HEK293 (cell line): Measurements from ENCODE around the gene FEZF1.

Source experiments
- CTCF ChIA-PET: fragments of 350-600 bp; formaldehyde crosslinking; extraction: SDS; loops from one replicate; lab custom pipeline; 2021; ENCODE audit warnings: antibody characterized with exemption; lab: Yijun Ruan, JAX
- POLR2A ChIA-PET: fragments of 300-600 bp; formaldehyde crosslinking; extraction: SDS; loops from one replicate; lab custom pipeline; 2020; ENCODE audit warnings: antibody characterized with exemption, inconsistent platforms; lab: Yijun Ruan, JAX
- H3K27ac ChIP-seq: fragments of 200-500 bp; sonication (Bioruptor generic); 2 replicates; pipeline ENCODE4 v1.5.1; 2014; ENCODE audit warnings: low read depth, low read length, control low read depth, inconsistent platforms; ENCODE audit errors: extremely low read depth
- H3K36me3 ChIP-seq, 2 experiments: fragments of 200-500 bp in 1 of 2; sonication (Bioruptor generic) in 1 of 2; 1 replicate in 1 of 2; 2 replicates in 1 of 2; pipeline ENCODE4 v1.5.1; 2014 to 2017; ENCODE audit warnings: inconsistent platforms in 2 of 2, low read length in 2 of 2; ENCODE audit not compliant: control insufficient read depth in 2 of 2, insufficient read depth in 1 of 2
- H3K4me1 ChIP-seq: fragments of 200-500 bp; sonication (Bioruptor generic); 2 replicates; pipeline ENCODE4 v1.5.1; 2014; ENCODE audit warnings: mild to moderate bottlenecking, low read length, inconsistent platforms; ENCODE audit not compliant: control insufficient read depth, insufficient read depth
- H3K4me3 ChIP-seq: 2 replicates; pipeline ENCODE4 v1.5.1; 2011; ENCODE audit warnings: low read depth, mild to moderate bottlenecking, control low read depth, low read length, moderate library complexity
- H3K9me3 ChIP-seq: fragments of 200-500 bp; sonication (Bioruptor generic); 2 replicates; pipeline ENCODE4 v1.5.1; 2014; ENCODE audit warnings: low read depth, low read length, inconsistent platforms; ENCODE audit not compliant: control insufficient read depth, insufficient read depth
- CTCF ChIP-seq: fragments of 450-650 bp; formaldehyde crosslinking; IDR thresholded peaks from 2 replicates; pipeline ENCODE4 v1.5.1; 2016; ENCODE audit warnings: missing biosample characterization, missing genetic modification characterization
- KLF7 ChIP-seq: fragments of 450-650 bp; formaldehyde crosslinking; IDR thresholded peaks from 2 replicates; pipeline ENCODE4 v1.5.1; 2016; ENCODE audit warnings: missing biosample characterization, missing genetic modification characterization, borderline replicate concordance
- RBAK ChIP-seq: fragments of 450-650 bp; formaldehyde crosslinking; IDR thresholded peaks from 2 replicates; pipeline ENCODE4 v1.5.1; 2016; ENCODE audit warnings: missing biosample characterization, missing genetic modification characterization
- REST ChIP-seq: fragments of 450-650 bp; formaldehyde crosslinking; IDR thresholded peaks from 2 replicates; pipeline ENCODE4 v1.5.1; 2016; ENCODE audit warnings: missing biosample characterization, missing genetic modification characterization
- TCF7L2 ChIP-seq: IDR thresholded peaks from 2 replicates; pipeline ENCODE4 v1.6.1; 2011; ENCODE audit warnings: low read depth, mild to moderate bottlenecking, inconsistent platforms, low read length, moderate library complexity, borderline replicate concordance
- ZBTB11 ChIP-seq: fragments of 450-650 bp; formaldehyde crosslinking; conservative IDR thresholded peaks from 2 replicates; pipeline ENCODE4 v1.5.1; 2016; ENCODE audit warnings: low read depth, missing biosample characterization, missing genetic modification characterization
- ZFP37 ChIP-seq: fragments of 450-650 bp; formaldehyde crosslinking; IDR thresholded peaks from 2 replicates; pipeline ENCODE4 v1.5.1; 2016; ENCODE audit warnings: missing biosample characterization, missing genetic modification characterization
- ZNF16 ChIP-seq: fragments of 450-650 bp; formaldehyde crosslinking; IDR thresholded peaks from 2 replicates; pipeline ENCODE4 v1.5.1; 2016; ENCODE audit warnings: low read depth, missing biosample characterization, missing genetic modification characterization
- ZNF223 ChIP-seq: fragments of 450-650 bp; formaldehyde crosslinking; IDR thresholded peaks from 2 replicates; pipeline ENCODE4 v1.5.1; 2016; ENCODE audit warnings: missing biosample characterization, missing genetic modification characterization
- ZNF324 ChIP-seq: fragments of 450-650 bp; formaldehyde crosslinking; IDR thresholded peaks from 2 replicates; pipeline ENCODE4 v1.5.1; 2016; ENCODE audit warnings: missing biosample characterization, missing genetic modification characterization
- ZNF335 ChIP-seq: fragments of 450-650 bp; formaldehyde crosslinking; conservative IDR thresholded peaks from 2 replicates; pipeline ENCODE4 v1.5.1; 2016; ENCODE audit warnings: missing biosample characterization, missing genetic modification characterization
- ZNF391 ChIP-seq: fragments of 450-650 bp; formaldehyde crosslinking; IDR thresholded peaks from 2 replicates; pipeline ENCODE4 v1.5.1; 2016; ENCODE audit warnings: low read depth, missing biosample characterization, missing genetic modification characterization, borderline replicate concordance
- ZNF518A ChIP-seq: fragments of 450-650 bp; formaldehyde crosslinking; conservative IDR thresholded peaks from 2 replicates; pipeline ENCODE4 v1.5.1; 2016; ENCODE audit warnings: low read depth, missing biosample characterization, missing genetic modification characterization
- ZNF521 ChIP-seq: fragments of 450-650 bp; formaldehyde crosslinking; IDR thresholded peaks from 2 replicates; pipeline ENCODE4 v1.5.1; 2017; ENCODE audit warnings: missing biosample characterization, mild to moderate bottlenecking, missing genetic modification characterization
- ZNF529 ChIP-seq: fragments of 450-650 bp; formaldehyde crosslinking; IDR thresholded peaks from 2 replicates; pipeline ENCODE4 v1.5.1; 2017; ENCODE audit warnings: missing genetic modification characterization, missing biosample characterization; ENCODE audit not compliant: insufficient replicate concordance
- ZNF571 ChIP-seq: fragments of 450-650 bp; formaldehyde crosslinking; IDR thresholded peaks from 2 replicates; pipeline ENCODE4 v1.5.0; 2017; ENCODE audit warnings: missing biosample characterization, missing genetic modification characterization
- ZNF580 ChIP-seq: fragments of 450-650 bp; formaldehyde crosslinking; IDR thresholded peaks from 2 replicates; pipeline ENCODE4 v1.5.1; 2016; ENCODE audit warnings: missing biosample characterization, missing genetic modification characterization
- ZSCAN16 ChIP-seq: fragments of 450-650 bp; formaldehyde crosslinking; IDR thresholded peaks from 2 replicates; pipeline ENCODE4 v1.5.1; 2016; ENCODE audit warnings: missing biosample characterization, missing genetic modification characterization

The FEZF1 gene

GRCh38 chr7:122307228-122307621, 2.7 kb upstream of the FEZF1 start:
- Histone ChIP-seq H3K27ac (no peak overlapping the region), H3K4me3 (no peak overlapping the region), H3K36me3 (no peaks in the 10 kb centered on the region), H3K4me1 (no peaks in the 10 kb centered on the region), H3K9me3 (no peaks in the 10 kb centered on the region)
- CTCF ChIA-PET: no interaction called here
- TF ChIP-seq ZNF518A (no peak), ZFP37 (tag by site-specific recombination) (no peak), ZNF223 (tag by site-specific recombination) (no peak), ZNF521 (no peak), ZNF16 (tag by site-specific recombination) (no peak), ZNF324 (tag by site-specific recombination) (no peak), ZNF391 (no peak), ZNF335 (no peak), RBAK (no peak), REST (no peak), KLF7 (no peak), ZBTB11 (tag by site-specific recombination) (no peak), CTCF (tag by site-specific recombination) (no peak), ZNF529 (tag by site-specific recombination) (no peak), ZNF580 (tag by site-specific recombination) (no peak), TCF7L2 (no peak), ZNF571 (tag by site-specific recombination) (no peak), ZSCAN16 (tag by site-specific recombination) (no peak)
- POLR2A ChIA-PET: no interaction called here
